ENCODE data around the gene VSTM5.
A peak's percentile ranks its signal among the peaks of the same experiment; 100 is the strongest.
"Not testable (repeated sequence)": the region's sequence is repeated elsewhere in the genome, so short reads cannot be mapped to it uniquely, and the experiment has no call there.

Gene VSTM5

DNA sequence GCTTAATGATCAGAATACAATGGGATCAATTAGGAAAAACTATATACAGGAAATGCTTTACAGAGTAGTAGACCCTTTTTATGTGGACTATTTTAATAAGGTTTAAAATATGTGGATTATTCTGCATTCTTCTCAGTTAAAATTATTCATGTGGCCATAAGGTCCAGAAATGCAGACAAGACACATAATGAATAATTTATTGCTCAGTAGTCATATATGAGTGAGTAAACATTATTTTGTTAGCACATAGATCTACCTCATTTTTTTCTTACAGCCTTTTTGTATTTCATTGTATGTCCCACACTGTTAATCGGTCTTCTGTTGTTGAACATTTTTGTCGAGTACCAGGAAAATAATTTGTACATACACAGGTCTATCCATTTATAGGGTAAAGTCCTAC is 45.5 kb downstream of the VSTM5 start:
- peaks cover 78% of the 10 kb centered on the region for H3K36me3 Mint-ChIP-seq (ENCODE audit: insufficient read depth)
- DNase-seq (no peak), ATAC-seq (replicated peaks) (no peak)
- H3K27ac Mint-ChIP-seq: peak overlapping the region in 1 of 2 donors; percentile 85
- H3K4me1 Mint-ChIP-seq (ENCODE audit: low read depth in 2 of 2): peaks cover 0 to 18% of the 10 kb centered on the region in 2 donors
- H3K27me3 Mint-ChIP-seq: no peaks in the 10 kb centered on the region
- H3K4me3 Mint-ChIP-seq: no peak overlapping the region
- H3K9me3 Mint-ChIP-seq: no peaks in the 10 kb centered on the region

DNA sequence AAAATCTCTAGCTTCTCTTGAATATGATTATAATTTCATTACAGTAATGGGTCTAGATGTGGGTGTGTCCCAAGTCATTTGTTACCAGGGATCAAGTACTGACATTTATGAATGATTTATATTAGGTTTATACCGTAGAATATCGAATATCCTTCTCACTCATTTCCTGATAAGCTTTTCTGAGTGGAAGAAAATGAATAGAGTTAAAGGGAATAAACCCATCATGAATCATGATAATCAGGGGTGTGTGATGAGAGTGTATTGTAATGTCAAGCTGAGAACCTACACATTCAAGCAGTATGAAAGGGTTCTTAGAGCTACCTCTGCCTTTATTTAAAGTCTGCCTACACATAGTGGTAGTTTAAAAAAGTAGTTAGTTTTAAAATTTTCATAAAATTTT is 49.1 kb downstream of the VSTM5 start:
- peaks cover 0 to 13% of the 10 kb centered on the region in 2 donors for H3K4me1 Mint-ChIP-seq (ENCODE audit: low read depth in 2 of 2)
- no peaks in the 10 kb centered on the region for H3K27me3 Mint-ChIP-seq
- H3K36me3 Mint-ChIP-seq (ENCODE audit: insufficient read depth): peaks cover 81% of the 10 kb centered on the region
- DNase-seq: no peak
- no peak overlapping the region for H3K4me3 Mint-ChIP-seq
- peak overlapping the region in 1 of 2 donors; percentile 87 for H3K27ac Mint-ChIP-seq
- no peaks in the 10 kb centered on the region for H3K9me3 Mint-ChIP-seq
- no peak for ATAC-seq (replicated peaks)

GRCh38 chr11:93796441-93797231 is 53.8 kb downstream of the VSTM5 start:
- no peaks in the 10 kb centered on the region for H3K27me3 Mint-ChIP-seq
- DNase-seq: no peak
- no peak overlapping the region for H3K27ac Mint-ChIP-seq
- H3K4me1 Mint-ChIP-seq (ENCODE audit: low read depth in 2 of 2): peaks cover 0 to 6% of the 10 kb centered on the region in 2 donors
- peaks cover 85% of the 10 kb centered on the region for H3K36me3 Mint-ChIP-seq (ENCODE audit: insufficient read depth)
- ATAC-seq (replicated peaks): no peak
- H3K9me3 Mint-ChIP-seq: no peaks in the 10 kb centered on the region
- H3K4me3 Mint-ChIP-seq: no peak overlapping the region

DNA sequence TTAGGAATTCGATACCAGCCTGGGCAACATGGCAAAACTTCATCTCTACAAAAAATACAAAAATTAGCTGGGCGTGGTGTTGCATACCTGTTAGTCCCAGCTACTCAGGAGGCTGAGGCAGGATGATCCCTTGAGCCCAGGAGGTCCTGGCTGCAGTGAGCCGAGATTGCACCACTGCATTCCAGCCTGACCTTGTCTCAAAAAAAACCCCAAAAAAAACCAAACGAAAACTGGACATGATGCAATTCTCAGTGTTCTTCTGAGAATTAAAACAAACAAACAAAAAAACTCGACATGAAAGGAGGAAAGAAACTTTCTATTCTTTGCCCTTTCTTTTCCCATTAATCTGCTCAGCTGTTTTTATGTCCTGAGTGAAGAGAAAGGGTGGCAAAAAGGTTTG is 58.9 kb downstream of the VSTM5 start:
- no peak overlapping the region for H3K4me3 Mint-ChIP-seq
- H3K27ac Mint-ChIP-seq: no peak overlapping the region
- no peaks in the 10 kb centered on the region for H3K9me3 Mint-ChIP-seq
- no peak for ATAC-seq (replicated peaks)
- H3K4me1 Mint-ChIP-seq (ENCODE audit: low read depth in 2 of 2): peaks cover 12 to 20% of the 10 kb centered on the region in 2 donors
- no peaks in the 10 kb centered on the region for H3K27me3 Mint-ChIP-seq
- no peak for DNase-seq
- H3K36me3 Mint-ChIP-seq (ENCODE audit: insufficient read depth): peaks cover 83% of the 10 kb centered on the region

GRCh38 chr11:93784935-93785360 is 65.5 kb downstream of the VSTM5 start:
- peak overlapping the region; percentile 94 to 99 for H3K4me3 Mint-ChIP-seq
- peaks cover 35 to 43% of the 10 kb centered on the region in 2 donors for H3K4me1 Mint-ChIP-seq (ENCODE audit: low read depth in 2 of 2)

GRCh38 chr11:93784145-93784934 is 66.1 kb downstream of the VSTM5 start, which contains the start of gene MED17:
TSS of gene MED17 (plus strand) at chr11:93784282. CDS start at chr11:93784514, 232 bp downstream.
- Mint-ChIP-seq H3K4me3 (peak within 1 kb of the TSS; percentile 94 to 99), H3K9me3 (no peaks in the 10 kb centered on the region), H3K27ac (peak within 1 kb of the TSS; percentile 82 to 94), H3K36me3 (ENCODE audit: insufficient read depth) (peaks cover 28% of the 10 kb centered on the region), H3K27me3 (no peaks in the 10 kb centered on the region), H3K4me1 (ENCODE audit: low read depth in 2 of 2) (peaks cover 35 to 43% of the 10 kb centered on the region in 2 donors)
- DNase-seq (peak; percentile 76 to 79 (median 77)), ATAC-seq (replicated peaks) (peak; percentile 91)

More at GRCh38 chr11:93784935-93785360, 65.5 kb downstream of the VSTM5 start:
- H3K36me3 Mint-ChIP-seq (ENCODE audit: insufficient read depth): peaks cover 32% of the 10 kb centered on the region
- H3K9me3 Mint-ChIP-seq: no peaks in the 10 kb centered on the region
- H3K27me3 Mint-ChIP-seq: no peaks in the 10 kb centered on the region
- peak overlapping the region; percentile 82 to 94 for H3K27ac Mint-ChIP-seq
- ATAC-seq (replicated peaks) (peak; percentile 14), DNase-seq (no peak)

DNA sequence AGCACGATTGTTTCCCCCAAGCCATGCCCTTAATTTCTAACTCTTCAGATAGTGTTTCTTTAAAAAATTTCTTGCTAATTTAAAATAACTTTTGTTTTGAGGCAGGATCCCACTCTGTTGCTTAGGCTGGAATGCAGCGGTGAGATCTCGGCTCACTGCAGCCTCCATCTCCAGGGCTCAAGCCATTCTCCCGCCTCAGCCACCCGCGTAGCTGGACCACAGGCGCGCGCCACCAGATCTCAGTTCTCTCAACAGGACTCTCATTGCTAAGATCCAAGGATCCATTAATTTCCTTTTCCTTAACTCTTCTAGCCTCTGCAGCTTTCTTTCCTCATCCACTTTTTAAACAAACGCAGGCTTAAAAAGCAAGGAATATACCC is 66.7 kb downstream of the VSTM5 start:
- ATAC-seq (replicated peaks) (peak; percentile 12), DNase-seq (no peak)
- H3K9me3 Mint-ChIP-seq: no peaks in the 10 kb centered on the region
- H3K27ac Mint-ChIP-seq: peak overlapping the region; percentile 82 to 94
- peaks cover 26% of the 10 kb centered on the region for H3K36me3 Mint-ChIP-seq (ENCODE audit: insufficient read depth)
- H3K4me3 Mint-ChIP-seq: peak overlapping the region; percentile 94 to 99
- H3K4me1 Mint-ChIP-seq (ENCODE audit: low read depth in 2 of 2): peaks cover 33 to 43% of the 10 kb centered on the region in 2 donors
- no peaks in the 10 kb centered on the region for H3K27me3 Mint-ChIP-seq

DNA sequence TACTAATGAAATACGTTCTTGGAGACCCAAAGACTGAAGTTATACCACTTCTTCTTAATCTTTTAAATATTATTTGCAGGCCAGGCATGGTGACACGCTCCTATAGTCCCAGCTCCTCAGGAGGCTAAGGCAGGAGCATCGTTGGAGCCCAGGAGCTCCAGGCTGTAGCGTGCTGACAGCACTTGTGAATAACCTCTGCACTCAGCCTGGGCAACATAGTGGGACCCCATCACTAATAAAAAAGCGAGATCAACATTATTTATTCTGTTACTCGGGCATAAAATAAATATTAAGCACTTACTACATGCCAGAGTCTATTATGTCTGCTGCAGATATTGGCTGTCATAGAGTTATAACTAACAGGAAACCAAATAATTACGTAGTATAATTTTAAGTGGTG is 67.1 kb downstream of the VSTM5 start:
- Mint-ChIP-seq H3K4me3 (peak overlapping the region; percentile 94 to 99), H3K27me3 (no peaks in the 10 kb centered on the region), H3K9me3 (no peaks in the 10 kb centered on the region), H3K36me3 (ENCODE audit: insufficient read depth) (peaks cover 23% of the 10 kb centered on the region), H3K4me1 (ENCODE audit: low read depth in 2 of 2) (peaks cover 31 to 43% of the 10 kb centered on the region in 2 donors), H3K27ac (peak overlapping the region; percentile 82 to 94)
- DNase-seq (no peak), ATAC-seq (replicated peaks) (no peak)

DNA sequence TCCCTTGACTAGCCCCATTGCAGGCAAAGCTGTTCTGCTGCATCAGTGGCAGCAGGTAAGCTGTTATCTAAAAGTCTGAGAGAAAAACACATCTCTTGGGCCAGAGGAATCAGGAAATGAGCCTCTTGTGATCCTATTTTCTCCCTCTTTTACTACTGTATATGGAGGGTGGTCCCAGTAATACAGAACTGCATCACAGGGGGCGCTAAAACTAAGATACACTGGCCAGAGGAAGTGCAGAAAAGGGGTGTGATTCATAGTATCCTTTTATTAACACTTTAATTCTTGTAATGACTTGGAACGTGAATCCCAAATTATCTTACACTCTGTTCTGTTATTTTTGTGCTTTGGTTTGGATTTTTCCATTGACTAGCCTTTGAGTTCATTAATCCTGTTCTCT is 75.1 kb downstream of the VSTM5 start:
- H3K27me3 Mint-ChIP-seq: no peaks in the 10 kb centered on the region
- no peaks in the 10 kb centered on the region for H3K4me1 Mint-ChIP-seq (ENCODE audit: low read depth in 2 of 2)
- no peak for DNase-seq
- no peaks in the 10 kb centered on the region for H3K9me3 Mint-ChIP-seq
- peak; percentile 24 for ATAC-seq (replicated peaks)
- no peak overlapping the region for H3K4me3 Mint-ChIP-seq
- H3K36me3 Mint-ChIP-seq (ENCODE audit: insufficient read depth): peaks cover 6% of the 10 kb centered on the region
- peak overlapping the region in 1 of 2 donors; percentile 13 for H3K27ac Mint-ChIP-seq

GRCh38 chr11:93774560-93774959 is 75.9 kb downstream of the VSTM5 start:
- H3K27ac Mint-ChIP-seq; H3K4me3 Mint-ChIP-seq; ATAC-seq (replicated peaks); H3K9me3 Mint-ChIP-seq; H3K4me1 Mint-ChIP-seq (ENCODE audit: low read depth in 2 of 2); H3K27me3 Mint-ChIP-seq; DNase-seq; H3K36me3 Mint-ChIP-seq (ENCODE audit: insufficient read depth): not testable (repeated sequence)

- no peak for DNase-seq
- Mint-ChIP-seq H3K9me3 (no peaks in the 10 kb centered on the region), H3K4me3 (no peak overlapping the region), H3K36me3 (ENCODE audit: insufficient read depth) (peaks cover 6% of the 10 kb centered on the region), H3K27me3 (no peaks in the 10 kb centered on the region), H3K27ac (no peak overlapping the region), H3K4me1 (ENCODE audit: low read depth in 2 of 2) (no peaks in the 10 kb centered on the region)
- no peak for ATAC-seq (replicated peaks)
Observed at GRCh38 chr11:93773601-93774200, 76.7 kb downstream of the VSTM5 start.

DNA sequence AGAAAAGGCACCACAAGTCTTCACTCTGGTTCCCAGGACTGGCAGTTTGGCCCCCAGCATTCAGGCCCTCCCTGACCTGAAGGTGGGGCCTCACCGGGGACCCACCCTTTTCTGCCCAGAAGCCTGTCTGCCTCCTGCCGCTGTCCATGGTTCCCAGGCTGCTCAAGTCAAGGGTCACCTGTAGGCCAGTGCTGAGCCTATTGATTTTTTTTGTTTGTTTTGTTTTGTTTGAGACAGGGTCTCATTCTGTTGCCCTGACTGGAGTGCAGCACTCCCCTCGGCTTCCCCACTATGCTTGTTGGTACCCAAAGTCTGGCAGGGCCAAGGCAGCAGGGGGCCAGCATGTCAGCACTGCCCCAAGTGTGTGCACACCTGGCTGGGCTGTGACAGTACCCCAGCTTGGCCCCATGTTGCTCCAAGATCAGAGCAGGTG is 77.4 kb downstream of the VSTM5 start:
- H3K4me3 Mint-ChIP-seq: no peak overlapping the region

GRCh38 chr11:93772123-93772522 is 78.3 kb downstream of the VSTM5 start:
- DNase-seq: no peak
- Mint-ChIP-seq H3K36me3 (ENCODE audit: insufficient read depth) (peaks cover 6% of the 10 kb centered on the region), H3K4me3 (no peak overlapping the region), H3K4me1 (ENCODE audit: low read depth in 2 of 2) (no peaks in the 10 kb centered on the region), H3K9me3 (no peaks in the 10 kb centered on the region), H3K27ac (no peak overlapping the region), H3K27me3 (no peaks in the 10 kb centered on the region)
- ATAC-seq (replicated peaks): no peak

More for the DNA sequence above, 77.4 kb downstream of the VSTM5 start:
- ATAC-seq (replicated peaks) (no peak), DNase-seq (no peak)
- Mint-ChIP-seq H3K27me3 (no peaks in the 10 kb centered on the region), H3K27ac (peak overlapping the region in 1 of 2 donors; percentile 38), H3K36me3 (ENCODE audit: insufficient read depth) (peaks cover 6% of the 10 kb centered on the region), H3K9me3 (no peaks in the 10 kb centered on the region), H3K4me1 (ENCODE audit: low read depth in 2 of 2) (no peaks in the 10 kb centered on the region)
